Glutamatergic neuron (in vitro differentiated cells): ENCODE results near the gene NADSYN1. TPM values are rescaled to one million over a fixed set of nuclear protein-coding genes. Genes with fewer than 3 reads are reported as not detected.

ENCODE experiments used
- DNase-seq: peaks from one replicate; pipeline ENCODE4 v3.0.0; 2022
- H3K27ac Mint-ChIP-seq: one replicate; pipeline ENCODE4 v1.8.0; 2020; ENCODE audit warnings: mild to moderate bottlenecking, mixed read lengths, inconsistent platforms; ENCODE audit not compliant: unreplicated experiment
- H3K27me3 Mint-ChIP-seq: one replicate; pipeline ENCODE4 v1.8.0; 2020; ENCODE audit warnings: mild to moderate bottlenecking, moderate library complexity, mixed read lengths, inconsistent platforms; ENCODE audit not compliant: unreplicated experiment
- H3K36me3 Mint-ChIP-seq: one replicate; pipeline ENCODE4 v1.8.0; 2020; ENCODE audit warnings: mild to moderate bottlenecking, mixed read lengths, inconsistent platforms; ENCODE audit not compliant: unreplicated experiment
- H3K4me1 Mint-ChIP-seq: one replicate; pipeline ENCODE4 v1.8.0; 2020; ENCODE audit warnings: mild to moderate bottlenecking, low read depth, mixed read lengths, inconsistent platforms; ENCODE audit not compliant: unreplicated experiment
- H3K4me3 Mint-ChIP-seq: one replicate; pipeline ENCODE4 v1.8.0; 2020; ENCODE audit warnings: mild to moderate bottlenecking, mixed read lengths, inconsistent platforms; ENCODE audit not compliant: unreplicated experiment
- H3K9me3 Mint-ChIP-seq: one replicate; pipeline ENCODE4 v1.8.0; 2020; ENCODE audit warnings: mild to moderate bottlenecking, moderate library complexity, mixed read lengths, inconsistent platforms; ENCODE audit not compliant: unreplicated experiment
- CTCF ChIP-seq: fragments of 200-600 bp; sonication (generic); IDR thresholded peaks from one replicate; pipeline ENCODE4 v1.5.0; 2021; ENCODE audit not compliant: partially characterized antibody, unreplicated experiment
- total RNA-seq: library from RNA; stranded (reverse); fragmentation: NEBNext Ultra II Directional; extraction: Animal tissue kit (Norgen Biotek cat#: 25700); gene quantifications from one replicate; pipeline ENCODE4 v1.2.1, GENCODE V29; 2021; ENCODE audit not compliant: unreplicated experiment

NADSYN1 gene
- total RNA-seq, 1 donor from 2014 or later, result 78.2 TPM

DNA sequence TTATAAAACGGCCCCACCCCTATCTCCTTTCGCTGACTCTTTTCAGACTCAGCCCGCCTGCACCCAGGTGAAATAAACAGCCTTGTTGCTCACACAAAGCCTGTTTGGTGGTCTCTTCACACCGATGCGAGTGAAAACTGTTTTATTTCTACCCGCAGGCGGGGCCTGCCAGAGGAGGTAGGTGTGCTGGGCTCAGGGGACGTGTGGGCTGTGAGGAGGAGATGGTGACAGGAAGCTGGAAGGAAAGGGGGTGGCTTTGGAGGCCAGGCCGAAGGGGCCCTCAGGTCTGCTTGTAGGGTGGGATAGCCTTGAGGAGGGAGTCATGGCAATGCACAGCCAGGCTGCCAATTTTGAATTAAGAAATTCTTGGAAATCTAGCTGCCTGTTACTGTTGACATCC is 52.8 kb downstream of the NADSYN1 start:
- no peaks in the 10 kb centered on the region for H3K27me3 Mint-ChIP-seq
- no peaks in the 10 kb centered on the region for H3K4me1 Mint-ChIP-seq
- no peak overlapping the region for H3K27ac Mint-ChIP-seq

DNA sequence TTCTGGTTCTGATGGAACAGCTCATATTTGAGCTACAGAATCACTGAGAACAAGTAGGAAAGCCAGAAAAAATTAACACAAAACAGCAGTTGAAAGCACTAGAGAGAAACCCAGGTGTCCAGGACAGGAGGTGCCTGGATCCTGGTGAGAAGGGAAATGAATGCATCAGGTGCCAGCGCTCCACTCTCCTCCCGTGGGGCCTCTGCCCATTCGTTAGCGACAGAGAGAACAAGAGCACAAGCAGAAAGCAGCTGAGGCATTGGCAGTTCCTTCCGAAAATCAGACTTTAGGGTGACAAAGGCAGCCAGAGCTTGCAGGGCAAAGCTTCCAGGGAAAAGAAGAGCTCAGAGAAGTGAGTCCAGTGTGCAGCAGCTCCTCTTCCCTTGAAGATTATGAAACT is 54.1 kb downstream of the NADSYN1 start:
- Mint-ChIP-seq H3K9me3 (peaks cover 13% of the 10 kb centered on the region), H3K4me1 (no peaks in the 10 kb centered on the region), H3K27me3 (no peaks in the 10 kb centered on the region), H3K4me3 (no peak overlapping the region), H3K36me3 (peaks cover 40% of the 10 kb centered on the region), H3K27ac (no peak overlapping the region)
- no peak for TF ChIP-seq CTCF
- no peak for DNase-seq

More for the DNA sequence above, 52.8 kb downstream of the NADSYN1 start:
- Mint-ChIP-seq H3K9me3 (peaks cover 10% of the 10 kb centered on the region), H3K4me3 (no peak overlapping the region), H3K36me3 (peaks cover 38% of the 10 kb centered on the region)
- no peak for TF ChIP-seq CTCF
- DNase-seq, result no peak

- H3K27me3 Mint-ChIP-seq, result no peaks in the 10 kb centered on the region
- H3K9me3 Mint-ChIP-seq, result peaks cover 6% of the 10 kb centered on the region
- H3K36me3 Mint-ChIP-seq, result peaks cover 4% of the 10 kb centered on the region
- no peak for DNase-seq
- no peak for TF ChIP-seq CTCF
- no peak overlapping the region for H3K4me3 Mint-ChIP-seq
- no peaks in the 10 kb centered on the region for H3K4me1 Mint-ChIP-seq
- H3K27ac Mint-ChIP-seq, result no peak overlapping the region
Observed at GRCh38 chr11:71518506-71519471, 65.8 kb downstream of the NADSYN1 start.

DNA sequence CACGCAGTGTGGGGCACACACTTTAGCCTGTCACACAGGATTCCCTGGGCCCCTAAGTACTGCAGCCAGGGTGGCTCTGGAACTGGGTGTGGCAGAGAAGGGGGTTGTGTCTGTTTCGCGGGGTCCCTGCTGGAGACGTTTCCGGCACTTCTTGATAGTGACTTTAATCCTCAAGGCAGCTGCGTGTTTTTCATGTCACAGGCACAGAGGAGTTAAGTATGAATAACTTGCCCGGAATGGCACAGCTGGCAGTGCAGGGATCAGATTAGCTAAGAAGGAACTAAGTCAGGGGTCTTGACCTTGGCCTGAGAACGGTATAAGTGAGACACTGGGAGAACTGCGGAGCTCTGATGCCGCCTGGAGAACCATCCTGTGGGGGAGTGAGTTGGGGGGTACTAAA is 66.5 kb downstream of the NADSYN1 start:
- peaks cover 4% of the 10 kb centered on the region for H3K36me3 Mint-ChIP-seq
- no peak for DNase-seq
- no peak overlapping the region for H3K27ac Mint-ChIP-seq
- no peak for TF ChIP-seq CTCF
- no peaks in the 10 kb centered on the region for H3K4me1 Mint-ChIP-seq
- H3K27me3 Mint-ChIP-seq, result no peaks in the 10 kb centered on the region
- H3K9me3 Mint-ChIP-seq, result peaks cover 4% of the 10 kb centered on the region
- H3K4me3 Mint-ChIP-seq, result no peak overlapping the region
